ENCODE data around the gene GRM8. TPM values are rescaled to one million over a fixed set of nuclear protein-coding genes. Genes with fewer than 3 reads are reported as not detected.
"Not testable (repeated sequence)": the region's sequence is repeated elsewhere in the genome, so short reads cannot be mapped to it uniquely, and the experiment has no call there.

Gene GRM8
- total RNA-seq, 1 experiment from 2014 or later, result not detected

DNA sequence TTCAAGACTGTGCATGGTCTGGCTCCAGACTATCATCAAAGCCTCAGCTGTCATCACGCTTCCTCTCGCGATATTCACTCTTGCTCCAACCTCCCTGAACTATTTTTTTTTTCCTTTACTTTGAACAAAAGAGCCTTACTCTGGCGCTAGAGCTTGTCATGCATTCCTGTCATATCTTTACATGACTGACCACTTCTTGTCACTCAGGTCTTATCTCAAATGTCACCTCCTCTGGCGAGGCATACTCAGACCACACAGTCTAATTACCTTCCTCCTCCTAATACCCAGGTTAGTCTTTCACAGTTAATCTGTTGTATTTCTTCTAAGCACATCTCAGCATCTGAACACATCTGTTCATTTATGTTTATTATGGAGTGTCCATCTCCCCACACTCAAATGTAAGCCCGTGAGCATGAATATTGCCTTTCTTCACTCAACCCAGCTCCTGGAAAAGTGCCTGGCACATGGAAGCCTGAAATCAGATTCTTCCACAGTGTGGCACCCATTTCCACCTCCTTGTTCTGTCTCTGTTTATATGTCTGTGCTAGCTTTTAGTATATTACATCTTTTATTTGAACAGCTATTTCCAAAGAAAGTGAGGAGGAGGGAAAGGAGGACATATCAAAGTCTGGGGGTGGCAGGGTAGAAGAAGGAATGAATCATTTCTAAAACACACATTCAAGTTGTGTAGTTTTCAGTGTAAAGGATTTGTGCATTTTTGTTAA lies 351.5 kb downstream of the GRM8 start:
- POLR2A ChIA-PET; H3K9me3 ChIP-seq (ENCODE audit: control insufficient read depth, insufficient read depth, low read depth, low read length); ATAC-seq; H3K27ac ChIP-seq (ENCODE audit: low read length); CTCF ChIA-PET; BruUV-seq (replicated peaks); DNase-seq (ENCODE audit: low read depth, low spot score); in situ Hi-C loops (cut with HindIII; ENCODE audit: low pct_unique_long_range_greater_than_20kb, low sequenced_read_pairs); H3K36me3 ChIP-seq (ENCODE audit: control insufficient read depth, insufficient read depth, low read length); H3K4me1 ChIP-seq (ENCODE audit: control insufficient read depth, insufficient read depth, low read length); H3K4me3 ChIP-seq (ENCODE audit: low read depth in 2 of 2, low read length in 2 of 2); H3K27me3 ChIP-seq (ENCODE audit: control insufficient read depth, insufficient read depth, low read length); intact Hi-C loops (cut with micrococcal nuclease; ENCODE audit: unreplicated experiment): not testable (repeated sequence)

GRCh38 chr7:126887980-126888379 lies 364.8 kb downstream of the GRM8 start:
- CTCF ChIA-PET; intact Hi-C loops (cut with micrococcal nuclease; ENCODE audit: unreplicated experiment); POLR2A ChIA-PET; DNase-seq (ENCODE audit: low read depth, low spot score); in situ Hi-C loops (cut with HindIII; ENCODE audit: low pct_unique_long_range_greater_than_20kb, low sequenced_read_pairs); H3K4me3 ChIP-seq (ENCODE audit: low read depth in 2 of 2, low read length in 2 of 2); H3K27ac ChIP-seq (ENCODE audit: low read length); H3K9me3 ChIP-seq (ENCODE audit: control insufficient read depth, insufficient read depth, low read depth, low read length); H3K36me3 ChIP-seq (ENCODE audit: control insufficient read depth, insufficient read depth, low read length); BruUV-seq (replicated peaks); ATAC-seq; H3K27me3 ChIP-seq (ENCODE audit: control insufficient read depth, insufficient read depth, low read length); H3K4me1 ChIP-seq (ENCODE audit: control insufficient read depth, insufficient read depth, low read length): not testable (repeated sequence)

DNA sequence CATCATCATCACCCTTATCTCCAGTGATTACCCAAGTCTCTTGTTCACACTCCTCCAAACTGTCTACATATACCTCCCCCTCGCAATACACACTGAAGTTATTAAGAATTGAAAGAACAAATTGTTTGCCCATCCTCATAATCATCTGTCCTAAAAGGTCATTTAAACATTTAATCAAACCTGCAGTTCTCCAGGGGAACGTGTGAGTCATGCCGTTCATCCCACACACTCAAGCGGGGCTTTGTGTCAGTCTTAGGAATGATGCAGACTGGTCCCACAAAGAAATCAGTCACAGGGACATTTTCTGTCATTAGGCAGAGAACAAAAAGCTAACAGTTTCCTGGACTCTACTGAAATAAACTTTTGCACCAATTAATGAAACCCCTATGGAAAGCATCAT lies 365.2 kb downstream of the GRM8 start:
- DNase-seq (ENCODE audit: low read depth, low spot score); H3K27me3 ChIP-seq (ENCODE audit: control insufficient read depth, insufficient read depth, low read length); H3K4me3 ChIP-seq (ENCODE audit: low read depth in 2 of 2, low read length in 2 of 2); CTCF ChIA-PET; BruUV-seq (replicated peaks); in situ Hi-C loops (cut with HindIII; ENCODE audit: low pct_unique_long_range_greater_than_20kb, low sequenced_read_pairs); ATAC-seq; intact Hi-C loops (cut with micrococcal nuclease; ENCODE audit: unreplicated experiment); H3K4me1 ChIP-seq (ENCODE audit: control insufficient read depth, insufficient read depth, low read length); H3K27ac ChIP-seq (ENCODE audit: low read length); H3K9me3 ChIP-seq (ENCODE audit: control insufficient read depth, insufficient read depth, low read depth, low read length); POLR2A ChIA-PET; H3K36me3 ChIP-seq (ENCODE audit: control insufficient read depth, insufficient read depth, low read length): not testable (repeated sequence)

GRCh38 chr7:126882730-126883129 lies 370.0 kb downstream of the GRM8 start:
- H3K4me1 ChIP-seq (ENCODE audit: control insufficient read depth, insufficient read depth, low read length); H3K9me3 ChIP-seq (ENCODE audit: control insufficient read depth, insufficient read depth, low read depth, low read length); H3K27me3 ChIP-seq (ENCODE audit: control insufficient read depth, insufficient read depth, low read length); ATAC-seq; DNase-seq (ENCODE audit: low read depth, low spot score); intact Hi-C loops (cut with micrococcal nuclease; ENCODE audit: unreplicated experiment); in situ Hi-C loops (cut with HindIII; ENCODE audit: low pct_unique_long_range_greater_than_20kb, low sequenced_read_pairs); POLR2A ChIA-PET; CTCF ChIA-PET; H3K4me3 ChIP-seq (ENCODE audit: low read depth in 2 of 2, low read length in 2 of 2); H3K36me3 ChIP-seq (ENCODE audit: control insufficient read depth, insufficient read depth, low read length); BruUV-seq (replicated peaks); H3K27ac ChIP-seq (ENCODE audit: low read length): not testable (repeated sequence)

GRCh38 chr7:126881908-126882307 lies 370.8 kb downstream of the GRM8 start:
- BruUV-seq (replicated peaks); H3K27me3 ChIP-seq (ENCODE audit: control insufficient read depth, insufficient read depth, low read length); H3K27ac ChIP-seq (ENCODE audit: low read length); H3K4me1 ChIP-seq (ENCODE audit: control insufficient read depth, insufficient read depth, low read length); intact Hi-C loops (cut with micrococcal nuclease; ENCODE audit: unreplicated experiment); CTCF ChIA-PET; in situ Hi-C loops (cut with HindIII; ENCODE audit: low pct_unique_long_range_greater_than_20kb, low sequenced_read_pairs); DNase-seq (ENCODE audit: low read depth, low spot score); H3K4me3 ChIP-seq (ENCODE audit: low read depth in 2 of 2, low read length in 2 of 2); ATAC-seq; H3K36me3 ChIP-seq (ENCODE audit: control insufficient read depth, insufficient read depth, low read length); POLR2A ChIA-PET; H3K9me3 ChIP-seq (ENCODE audit: control insufficient read depth, insufficient read depth, low read depth, low read length): not testable (repeated sequence)
